ENCODE measurements around the gene NFKBIL1.

The NFKBIL1 gene

DNA sequence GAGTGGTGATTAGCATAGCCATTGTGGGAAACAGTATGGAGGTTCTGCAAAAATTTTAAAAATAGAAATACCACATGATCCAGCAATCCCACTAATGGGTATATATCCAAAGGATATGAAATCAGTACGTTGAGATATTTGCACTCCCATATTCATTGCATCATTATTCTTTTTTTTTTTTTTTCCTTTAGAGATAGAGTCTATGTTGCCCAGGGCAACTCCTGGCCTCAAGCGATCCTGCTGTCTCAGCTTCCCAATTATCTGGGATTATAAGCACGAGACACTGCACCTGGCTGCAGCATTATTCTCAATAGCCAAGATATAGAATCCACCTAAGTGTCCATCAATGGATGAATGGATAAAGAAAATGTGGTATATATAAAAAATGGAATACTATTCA, 25.6 kb upstream of the NFKBIL1 start:
- in situ Hi-C loops (cut with HindIII; ENCODE audit: low sequenced_read_pairs): no loop called here
- TF ChIP-seq, protein P1, sequence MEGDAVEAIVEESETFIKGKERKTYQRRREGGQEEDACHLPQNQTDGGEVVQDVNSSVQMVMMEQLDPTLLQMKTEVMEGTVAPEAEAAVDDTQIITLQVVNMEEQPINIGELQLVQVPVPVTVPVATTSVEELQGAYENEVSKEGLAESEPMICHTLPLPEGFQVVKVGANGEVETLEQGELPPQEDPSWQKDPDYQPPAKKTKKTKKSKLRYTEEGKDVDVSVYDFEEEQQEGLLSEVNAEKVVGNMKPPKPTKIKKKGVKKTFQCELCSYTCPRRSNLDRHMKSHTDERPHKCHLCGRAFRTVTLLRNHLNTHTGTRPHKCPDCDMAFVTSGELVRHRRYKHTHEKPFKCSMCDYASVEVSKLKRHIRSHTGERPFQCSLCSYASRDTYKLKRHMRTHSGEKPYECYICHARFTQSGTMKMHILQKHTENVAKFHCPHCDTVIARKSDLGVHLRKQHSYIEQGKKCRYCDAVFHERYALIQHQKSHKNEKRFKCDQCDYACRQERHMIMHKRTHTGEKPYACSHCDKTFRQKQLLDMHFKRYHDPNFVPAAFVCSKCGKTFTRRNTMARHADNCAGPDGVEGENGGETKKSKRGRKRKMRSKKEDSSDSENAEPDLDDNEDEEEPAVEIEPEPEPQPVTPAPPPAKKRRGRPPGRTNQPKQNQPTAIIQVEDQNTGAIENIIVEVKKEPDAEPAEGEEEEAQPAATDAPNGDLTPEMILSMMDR (IDR thresholded peaks at IDR 0.05; ENCODE audit: low read depth, low read length, missing control alignments): no peak
- no peak for DNase-seq (ENCODE audit: low read depth)
- H3K4me3 ChIP-seq (ENCODE audit: low read depth, low read length): no peak overlapping the region

DNA sequence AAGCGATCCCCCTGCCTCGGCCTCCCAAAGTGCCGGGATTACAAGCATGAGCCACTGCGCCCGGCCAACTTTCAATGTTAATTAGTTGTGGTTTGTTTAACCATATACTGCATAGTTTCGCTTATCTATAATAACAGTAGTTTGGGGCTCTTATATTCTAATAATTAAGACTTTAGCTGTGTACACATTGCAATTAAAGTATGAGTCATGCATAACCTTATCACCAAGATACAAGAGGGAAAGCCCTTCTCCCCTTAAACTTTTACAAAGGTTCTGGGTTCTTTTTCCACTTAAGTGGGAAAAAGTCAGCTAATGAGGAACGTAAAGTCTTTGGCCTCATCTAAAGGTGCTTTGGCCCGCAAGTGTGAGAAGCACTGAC, 21.9 kb upstream of the NFKBIL1 start:
- in situ Hi-C loops (cut with HindIII; ENCODE audit: low sequenced_read_pairs): no loop called here
- DNase-seq (ENCODE audit: low read depth): no peak
- H3K4me3 ChIP-seq (ENCODE audit: low read depth, low read length): no peak overlapping the region
- TF ChIP-seq, protein P1 (IDR thresholded peaks at IDR 0.05; ENCODE audit: low read depth, low read length, missing control alignments): no peak

DNA sequence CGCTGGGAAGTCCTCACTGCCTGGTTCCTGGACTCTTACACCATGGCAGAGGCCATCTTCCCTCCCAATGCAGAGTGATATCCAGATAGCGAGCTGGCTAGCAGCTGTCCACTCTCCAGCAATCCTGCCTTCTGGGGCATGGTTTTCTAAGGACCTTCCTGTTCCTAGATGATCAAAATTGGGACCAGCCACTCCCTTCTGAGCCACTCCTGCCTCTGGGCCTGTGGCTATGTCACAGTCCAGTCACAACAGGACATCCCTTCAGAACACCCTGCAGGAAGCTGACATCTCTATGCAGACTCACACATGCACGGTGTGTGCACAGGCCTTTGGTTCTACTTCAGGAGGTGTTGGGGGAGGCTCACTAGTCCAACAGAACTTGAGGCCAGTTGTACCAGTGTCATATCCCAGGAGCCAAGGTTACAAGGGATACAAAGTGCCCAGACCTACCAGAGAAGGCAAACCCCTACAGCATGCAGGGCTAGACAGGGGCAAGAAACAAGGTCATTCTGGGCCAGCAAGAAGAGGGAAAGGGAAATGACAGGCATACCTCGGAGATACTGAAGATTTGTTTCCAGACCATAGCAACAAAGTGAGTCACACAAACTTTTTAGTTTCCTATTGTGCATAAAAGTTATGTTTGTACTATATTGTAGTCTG, 21.3 kb upstream of the NFKBIL1 start:
- in situ Hi-C loops (cut with HindIII; ENCODE audit: low sequenced_read_pairs): no loop called here
- no peak overlapping the region for H3K4me3 ChIP-seq (ENCODE audit: low read depth, low read length)
- TF ChIP-seq, protein P1 (IDR thresholded peaks at IDR 0.05; ENCODE audit: low read depth, low read length, missing control alignments): no peak
- no peak for DNase-seq (ENCODE audit: low read depth)

DNA sequence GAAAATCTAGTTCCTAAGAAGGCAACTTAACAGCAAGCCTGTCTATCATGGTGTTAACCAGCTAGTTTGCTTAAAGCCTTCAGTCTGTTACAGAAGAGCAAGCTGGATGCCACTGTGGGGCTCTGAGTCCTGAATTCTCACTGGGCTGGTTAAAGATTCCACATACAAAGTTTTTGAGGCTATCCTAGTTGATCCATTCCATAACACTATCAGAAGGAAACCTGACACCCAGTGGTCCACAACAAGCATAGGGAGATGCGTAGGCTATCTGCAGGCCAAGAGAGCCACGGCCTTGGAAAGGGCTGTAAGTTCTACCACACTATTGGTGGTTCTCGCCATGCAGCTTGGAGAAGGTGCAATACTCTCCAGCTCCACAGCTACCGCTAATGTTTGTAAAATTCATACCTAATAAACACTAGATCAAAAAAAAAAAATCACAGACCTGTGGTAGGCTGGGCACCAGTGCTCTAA, 19.1 kb upstream of the NFKBIL1 start:
- H3K4me3 ChIP-seq (ENCODE audit: low read depth, low read length): no peak overlapping the region
- no peak for DNase-seq (ENCODE audit: low read depth)
- in situ Hi-C loops (cut with HindIII; ENCODE audit: low sequenced_read_pairs): no loop called here
- TF ChIP-seq, protein P1 (IDR thresholded peaks at IDR 0.05; ENCODE audit: low read depth, low read length, missing control alignments): no peak

DNA sequence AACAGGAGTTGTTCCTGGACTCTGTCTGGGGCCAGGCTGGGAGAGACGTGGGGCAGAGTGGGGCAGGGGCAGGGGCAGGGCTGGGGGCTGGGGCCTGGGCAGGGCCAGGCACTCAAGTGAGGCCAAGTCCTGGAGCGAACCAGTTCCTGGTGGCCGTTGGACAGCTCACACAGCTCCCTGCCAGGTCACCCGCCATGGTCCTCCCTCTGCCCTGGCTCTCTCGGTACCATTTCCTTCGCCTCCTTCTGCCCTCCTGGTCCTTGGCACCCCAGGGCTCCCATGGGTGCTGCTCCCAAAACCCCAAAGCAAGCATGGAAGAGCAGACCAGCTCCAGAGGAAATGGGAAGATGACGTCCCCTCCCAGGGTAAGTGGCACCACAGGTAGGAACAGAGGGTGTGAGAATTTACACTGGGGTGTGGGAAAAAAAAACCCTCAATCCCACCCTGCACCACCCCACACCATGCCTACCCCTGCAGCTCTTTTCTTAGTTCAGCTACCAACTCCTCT, 18.5 kb upstream of the NFKBIL1 start, which contains the start of gene MCCD1:
Gene MCCD1, plus strand, starts transcription at position 142 of the 508 bp plus-strand sequence. Its CDS starts 53 bp downstream, at position 195.
- in situ Hi-C loops (cut with HindIII; ENCODE audit: low sequenced_read_pairs): no loop called here
- no peak for DNase-seq (ENCODE audit: low read depth)
- TF ChIP-seq, protein P1 (IDR thresholded peaks at IDR 0.05; ENCODE audit: low read depth, low read length, missing control alignments): no peak
- no peak within 1 kb of the TSS for H3K4me3 ChIP-seq (ENCODE audit: low read depth, low read length)

DNA sequence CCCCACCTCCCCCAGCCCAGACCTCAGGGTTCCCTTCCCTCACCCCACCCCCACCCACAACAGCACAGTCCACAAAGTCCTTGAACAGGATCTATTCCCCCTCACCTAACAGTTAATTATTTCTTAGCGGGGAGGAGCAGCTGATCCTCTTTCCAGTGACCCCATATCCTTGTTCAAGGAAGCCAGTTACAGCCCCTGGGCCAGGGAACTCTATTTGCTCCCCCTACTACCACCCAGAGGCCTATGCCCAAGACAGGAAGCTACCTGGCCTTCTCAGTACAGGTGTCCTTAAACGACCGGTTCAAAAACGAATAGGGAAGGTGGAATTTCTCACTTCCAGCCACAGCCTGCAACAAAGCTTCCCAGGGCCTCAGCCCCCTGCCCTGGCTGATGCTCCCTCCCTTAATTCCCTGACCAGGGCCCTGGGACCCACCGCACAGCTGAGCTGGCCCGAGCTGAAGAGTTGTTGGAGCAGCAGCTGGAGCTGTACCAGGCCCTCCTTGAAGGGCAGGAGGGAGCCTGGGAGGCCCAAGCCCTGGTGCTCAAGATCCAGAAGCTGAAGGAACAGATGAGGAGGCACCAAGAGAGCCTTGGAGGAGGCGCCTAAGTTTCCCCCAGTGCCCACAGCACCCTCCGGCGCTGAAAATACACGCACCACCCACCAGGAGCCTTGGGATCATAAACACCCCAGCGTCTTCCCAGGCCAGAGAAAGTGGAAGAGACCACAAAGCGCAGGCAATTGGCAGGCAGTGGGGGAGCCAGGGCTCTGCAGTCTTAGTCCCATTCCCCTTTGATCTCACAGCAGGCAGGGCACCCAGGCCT, 17.9 kb upstream of the NFKBIL1 start:
- no peak overlapping the region for H3K4me3 ChIP-seq (ENCODE audit: low read depth, low read length)
- in situ Hi-C loops (cut with HindIII; ENCODE audit: low sequenced_read_pairs): no loop called here
- TF ChIP-seq, protein P1 (IDR thresholded peaks at IDR 0.05; ENCODE audit: low read depth, low read length, missing control alignments): no peak

More for the DNA sequence above, 17.9 kb upstream of the NFKBIL1 start:
- no peak for DNase-seq (ENCODE audit: low read depth)
